Activated CD4-positive, alpha-beta T cell treated with anti-CD3 and anti-CD28 coated beads, Interleukin-2, amount 50 U/mL, for 4 hours (primary cell): ENCODE measurements around the gene PRPF6.
"Not testable (repeated sequence)": the region's sequence is repeated elsewhere in the genome, so short reads cannot be mapped to it uniquely, and the experiment has no call there.

Experiments used
- DNase-seq, 2 experiments: peaks; one replicate each; pipeline ENCODE4 v3.0.0-alpha.2; 2020

The PRPF6 gene

DNA sequence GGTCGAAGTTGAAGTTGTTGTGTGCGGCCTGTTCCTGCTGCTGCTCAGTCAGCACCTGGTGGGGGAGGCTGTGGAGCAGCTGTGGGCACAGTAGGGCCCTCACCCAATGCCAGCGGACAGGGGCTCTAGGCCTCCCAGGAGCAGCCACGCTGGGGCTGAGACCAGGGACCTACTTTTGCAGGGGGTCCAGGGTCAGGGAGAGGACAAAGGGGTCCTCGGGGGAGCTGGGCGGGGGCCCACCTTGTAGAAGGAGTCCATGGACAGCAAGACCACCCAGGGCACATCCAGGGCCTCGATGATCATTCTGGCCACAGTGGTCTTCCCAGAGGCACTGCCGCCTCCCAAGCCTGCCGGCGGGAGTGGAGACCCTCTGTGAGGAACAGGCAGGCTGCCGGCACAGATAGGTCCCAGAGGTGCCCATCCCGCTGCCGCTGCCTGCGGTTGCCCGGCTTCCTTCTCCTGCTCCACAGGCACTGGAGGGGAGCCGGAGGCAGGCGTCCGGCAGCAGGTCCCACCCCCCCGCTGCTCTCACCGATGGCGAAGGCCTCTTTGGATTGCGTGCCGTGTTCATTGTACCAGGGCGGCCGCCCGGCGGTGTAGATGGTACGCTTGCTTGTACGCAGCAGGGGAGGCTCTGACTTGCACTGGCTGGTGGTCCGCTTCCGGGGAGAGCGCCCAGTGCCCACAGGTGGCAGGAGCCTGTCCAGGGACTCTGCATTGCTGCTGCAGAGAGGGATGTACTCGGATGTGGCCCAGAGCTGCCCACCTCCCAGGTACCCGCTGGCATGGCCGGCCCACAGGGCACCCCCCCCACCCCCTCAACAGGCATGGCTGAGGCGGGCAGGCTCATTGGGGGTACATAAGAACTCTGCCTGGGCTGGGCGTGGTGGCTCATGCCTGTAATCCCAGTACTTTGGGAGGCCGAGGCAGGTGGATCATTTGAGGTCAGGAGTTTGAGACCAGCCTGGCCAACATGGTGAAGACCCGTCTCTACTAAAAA, 34.7 kb upstream of the PRPF6 start:
- DNase-seq = no peak

DNA sequence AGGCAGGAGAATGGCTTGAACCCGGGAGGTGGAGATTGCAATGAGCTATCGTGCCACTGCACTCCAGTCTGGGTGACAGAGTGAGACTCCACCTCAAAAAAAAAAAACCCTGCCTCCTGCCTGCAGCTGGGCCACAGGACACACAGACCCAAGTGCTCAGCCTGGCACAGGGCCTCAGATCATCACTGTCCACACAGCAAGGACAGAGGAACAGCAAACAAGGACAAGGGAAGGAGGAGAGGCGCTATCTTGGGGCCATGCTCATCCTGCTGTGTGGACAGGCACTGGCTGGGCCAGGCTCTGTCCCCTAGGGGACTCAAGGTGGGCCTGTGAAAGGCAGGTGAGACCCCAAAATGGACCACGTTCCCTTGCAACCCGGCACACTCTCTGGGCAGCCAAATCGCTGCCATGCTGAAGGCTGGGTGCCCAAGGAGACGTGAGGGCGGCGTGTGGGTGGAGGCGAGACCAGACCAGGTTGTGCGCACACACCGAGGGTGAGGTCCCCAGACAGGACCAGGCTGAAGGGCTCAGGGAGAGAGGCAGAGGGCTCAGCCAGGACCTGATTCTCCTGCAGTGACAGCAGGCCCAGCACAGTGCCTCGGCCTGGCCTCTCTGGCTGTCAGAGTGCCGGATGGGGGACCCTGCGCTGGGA, 33.8 kb upstream of the PRPF6 start:
- no peak for DNase-seq

GRCh38 chr20:63947638-63948456, 33.1 kb upstream of the PRPF6 start:
- no peak for DNase-seq

GRCh38 chr20:63950701-63951397, 30.1 kb upstream of the PRPF6 start:
- DNase-seq = no peak

GRCh38 chr20:63951398-63952209, 29.3 kb upstream of the PRPF6 start:
- no peak for DNase-seq

DNA sequence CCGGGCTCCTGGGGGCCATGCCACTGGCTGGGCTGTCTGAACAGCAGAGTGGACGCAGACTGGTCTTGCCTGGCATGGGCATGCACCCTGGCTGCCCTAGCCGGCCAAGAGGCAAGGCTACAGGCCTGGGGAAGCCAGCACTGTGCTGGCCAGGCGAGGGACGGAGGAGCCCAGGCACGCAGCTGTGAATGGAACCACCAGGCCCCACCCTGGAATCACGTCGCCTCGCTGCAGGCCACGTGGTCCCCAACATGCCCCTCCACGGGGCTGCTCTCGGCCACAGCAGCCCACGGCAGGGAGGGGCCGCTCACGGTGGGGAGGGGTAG, 28.8 kb upstream of the PRPF6 start:
- DNase-seq = no peak

GRCh38 chr20:63952769-63953168, 28.2 kb upstream of the PRPF6 start:
- DNase-seq = no peak

GRCh38 chr20:63953764-63954429, 27.0 kb upstream of the PRPF6 start:
- DNase-seq = no peak

DNA sequence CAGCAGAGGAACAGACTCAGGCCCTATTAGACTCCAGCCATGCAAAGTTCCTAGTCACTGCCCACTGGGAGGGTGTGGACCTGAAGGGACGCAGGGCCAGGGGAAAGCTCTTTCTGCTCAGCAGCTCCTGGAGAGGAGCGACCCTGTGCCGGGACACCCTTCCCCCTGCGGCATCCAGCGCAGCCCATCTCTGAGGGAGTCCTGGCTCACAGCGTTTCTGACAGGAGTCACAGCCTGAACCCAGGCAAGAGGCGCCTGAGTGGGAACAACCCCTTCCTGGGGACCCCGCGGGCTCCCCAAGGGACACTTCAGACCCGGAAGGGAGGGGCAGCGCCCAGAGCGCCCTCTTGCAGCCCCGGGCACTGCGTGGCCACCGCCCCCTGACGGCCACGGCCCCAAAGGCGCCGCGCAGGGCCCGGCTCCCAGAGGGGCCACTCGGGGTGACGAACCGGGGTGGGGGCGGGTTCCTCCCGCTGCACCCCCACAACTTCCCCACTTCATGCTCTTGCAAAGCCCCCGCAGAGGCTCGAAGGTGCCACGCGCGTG, 25.6 kb upstream of the PRPF6 start:
- peak in 1 of 2 experiments; percentile 34 for DNase-seq

- DNase-seq = peak; percentile 83 to 86
These were observed 24.9 kb upstream of the PRPF6 start, which contains the start of gene UCKL1 for GRCh38 chr20:63955827-63956663. TSS of gene UCKL1 (minus strand) at chr20:63956416. CDS start at chr20:63956372, 44 bp downstream.

DNA sequence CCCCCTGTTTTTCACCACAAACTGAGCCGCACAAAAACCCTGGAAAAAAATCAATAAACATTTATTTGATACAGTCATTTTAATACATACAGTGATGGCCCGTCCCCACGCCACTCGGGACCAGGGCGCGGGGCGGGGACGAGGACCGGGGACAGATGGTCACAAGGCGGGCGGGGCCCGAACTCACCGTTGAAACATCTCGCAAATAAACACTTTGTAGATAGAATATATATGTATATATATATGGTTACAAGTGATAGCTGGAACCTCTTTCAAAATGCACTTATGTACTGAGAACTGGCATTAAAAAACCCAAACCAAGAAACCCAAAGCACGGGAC, 24.3 kb upstream of the PRPF6 start:
- DNase-seq = no peak

DNA sequence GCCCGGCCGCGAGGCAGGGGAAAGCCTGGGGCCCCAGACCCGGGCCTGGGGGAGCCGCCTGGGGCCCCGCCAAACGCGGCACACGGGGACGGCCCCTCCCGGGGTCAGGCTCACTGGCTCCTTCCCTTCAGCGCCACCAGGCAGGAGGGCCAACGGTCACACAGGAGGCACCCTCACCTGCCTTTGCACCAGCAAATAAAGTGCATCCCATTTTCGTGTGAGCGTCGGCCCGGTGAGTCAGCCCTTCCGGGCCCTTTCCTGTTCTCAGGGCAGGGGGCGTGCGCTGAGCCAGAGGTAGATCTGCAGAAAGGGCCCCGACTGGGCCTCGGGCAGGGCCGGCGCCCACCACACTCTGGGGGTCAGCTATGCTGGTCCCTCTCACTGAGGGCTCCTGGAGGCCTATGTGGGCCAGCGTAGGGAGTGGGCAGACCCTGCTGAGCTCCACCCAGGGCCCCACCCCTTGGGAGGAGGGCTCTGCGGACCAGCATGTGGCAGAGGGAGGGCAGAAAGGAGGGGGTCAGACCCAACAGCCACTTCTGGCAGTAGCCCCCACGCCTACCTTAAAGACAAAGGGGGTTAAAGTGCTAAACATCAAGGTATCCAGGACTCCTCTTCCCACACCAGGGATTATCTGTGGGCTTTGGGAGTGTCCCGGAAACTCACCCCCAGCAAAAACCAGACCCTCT, 23.8 kb upstream of the PRPF6 start:
- peak; percentile 68 to 75 for DNase-seq

- peak; percentile 49 to 60 for DNase-seq
These were observed 23.1 kb upstream of the PRPF6 start for GRCh38 chr20:63957690-63958441.

GRCh38 chr20:63958471-63958870, 22.5 kb upstream of the PRPF6 start:
- DNase-seq = no peak

DNA sequence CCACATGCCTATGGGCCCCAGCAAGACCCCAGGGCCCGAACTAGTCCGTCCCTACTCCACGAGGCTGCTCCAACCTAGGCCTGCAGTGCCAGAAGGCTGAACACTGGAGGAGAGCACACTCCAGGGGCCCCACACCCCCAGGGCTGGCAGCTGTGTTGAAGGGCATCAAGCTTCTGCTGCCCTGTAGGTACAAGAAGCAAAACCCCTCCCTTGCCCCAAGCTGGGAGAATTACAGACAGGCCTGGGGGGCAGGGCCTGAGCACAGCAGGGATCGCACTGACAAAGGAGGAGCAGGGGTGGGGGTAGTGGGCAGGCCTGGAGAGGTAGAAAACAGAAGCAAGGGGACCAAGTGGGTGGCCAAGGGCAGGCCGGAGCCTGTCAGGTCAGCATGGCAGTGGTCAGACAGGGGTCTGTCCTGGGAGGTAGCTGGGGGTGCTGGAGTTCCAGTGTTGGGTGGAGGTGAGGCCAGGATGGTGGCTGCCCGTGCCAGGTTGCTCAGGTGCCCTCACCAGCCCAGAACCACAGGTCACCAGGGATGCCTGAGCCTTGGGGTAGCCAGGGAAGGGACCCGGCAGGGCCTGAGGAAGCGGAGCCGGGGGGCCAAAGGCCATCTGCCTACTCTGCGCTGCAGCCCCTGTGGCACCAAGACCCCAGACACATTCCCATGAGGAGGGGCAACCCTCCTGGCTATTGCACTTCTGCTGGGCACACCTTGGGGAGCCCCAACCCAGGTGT, 21.8 kb upstream of the PRPF6 start:
- DNase-seq = no peak

- DNase-seq = no peak
These were observed 21.2 kb upstream of the PRPF6 start for GRCh38 chr20:63959699-63960075.

DNA sequence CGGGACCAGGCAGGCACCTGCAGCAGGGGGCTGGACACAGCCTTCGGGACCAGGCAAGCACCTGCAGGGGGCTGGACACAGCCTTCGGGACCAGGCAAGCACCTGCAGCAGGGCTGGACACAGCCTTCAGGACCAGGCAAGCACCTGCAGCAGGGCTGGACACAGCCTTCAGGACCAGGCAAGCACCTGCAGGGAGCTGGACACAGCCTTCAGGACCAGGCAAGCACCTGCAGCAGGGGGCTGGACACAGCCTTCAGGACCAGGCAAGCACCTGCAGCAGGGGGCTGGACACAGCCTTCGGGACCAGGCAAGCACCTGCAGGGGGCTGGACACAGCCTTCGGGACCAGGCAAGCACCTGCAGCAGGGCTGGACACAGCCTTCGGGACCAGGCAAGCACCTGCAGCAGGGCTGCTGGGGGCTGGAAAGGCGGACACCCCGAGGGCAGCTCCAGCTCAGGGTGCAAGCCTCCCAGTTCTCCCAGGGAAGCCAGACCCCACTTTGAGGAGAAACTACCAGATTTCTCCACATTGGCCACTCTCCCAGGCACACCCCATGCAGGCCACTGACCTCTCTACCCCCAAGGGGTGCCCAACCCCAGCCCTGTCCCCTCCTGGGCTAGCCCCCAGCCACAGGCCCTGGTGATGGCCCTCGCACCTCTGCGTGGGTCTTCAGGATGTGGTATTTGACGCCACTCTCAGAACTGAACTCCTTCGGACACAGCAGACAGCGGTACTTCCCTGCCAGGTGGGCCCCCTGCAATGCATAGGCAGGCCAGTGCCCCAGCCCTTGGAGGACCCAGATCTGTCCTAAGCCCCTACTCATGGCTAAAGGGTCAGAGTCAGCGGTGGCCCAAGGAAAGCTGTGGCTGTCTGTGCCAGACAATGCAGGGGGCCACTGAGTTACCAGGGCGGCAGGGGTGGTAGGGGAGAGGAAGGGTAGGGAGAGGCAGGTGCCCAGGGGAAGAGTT, 20.0 kb upstream of the PRPF6 start:
- DNase-seq = not testable (repeated sequence)
